HepG2 (cell line): ENCODE results near the gene POFUT2. TPM values are rescaled to one million over a fixed set of nuclear protein-coding genes. Genes with fewer than 3 reads are reported as not detected.

Experiments
- ATAC-seq: fragments of 200-7000 bp; cut with Tn5 transposase; 3 replicates; pipeline ENCODE4 v1.9.1; 2020; ENCODE audit warnings: mild to moderate bottlenecking, moderate library complexity
- BruUV-seq: library from RNA; stranded (reverse); fragments of 400-500 nt; replicated peaks from 2 replicates; lab custom pipeline; 2021; lab: Mats Ljungman, UMichigan
- CTCF ChIA-PET: fragments of 300-600 bp; formaldehyde crosslinking; extraction: SDS; loops from one replicate; lab custom pipeline; 2021; ENCODE audit warnings: low total read pairs, inconsistent platforms, low intra/inter-chr PET ratio; lab: Yijun Ruan, JAX
- POLR2A ChIA-PET: fragments of 350-600 bp; sonication (Branson Sonifier 250); formaldehyde crosslinking; loops from one replicate; lab custom pipeline; 2020; ENCODE audit warnings: antibody characterized with exemption, inconsistent platforms; lab: Yijun Ruan, JAX
- DNase-seq: peaks from one replicate; pipeline ENCODE4 v3.0.0-alpha.2; 2015; ENCODE audit warnings: low spot score
- FAIRE-seq: peaks from 3 replicates; lab custom pipeline; 2011; peaks lifted over from hg19 to GRCh38; lab: Jason Lieb, UNC
- H2AFZ ChIP-seq: one replicate; pipeline ENCODE4 v1.6.1; 2011; ENCODE audit warnings: low read length, inconsistent platforms
- H3K27ac ChIP-seq: fragments of 300-600 bp; 3 replicates; pipeline ENCODE4 v1.8.0; 2011; ENCODE audit warnings: mixed run types, mild to moderate bottlenecking, mixed read lengths, low read length, inconsistent platforms; ENCODE audit not compliant: insufficient read depth; ENCODE audit errors: extremely low read length
- H3K27me3 ChIP-seq, 2 experiments: fragments of 200-600 bp in 1 of 2; 2 replicates in 1 of 2; 3 replicates in 1 of 2; pipeline versions ENCODE4 v1.6.0 to v1.8.0; 2011; ENCODE audit warnings: low read length in 2 of 2, mild to moderate bottlenecking in 2 of 2, moderate library complexity in 2 of 2, inconsistent platforms in 1 of 2; ENCODE audit not compliant: insufficient read depth in 2 of 2, control insufficient read depth in 1 of 2
- H3K36me3 ChIP-seq, 2 experiments: fragments of 200-600 bp in 1 of 2; replicated peaks in 1 of 2; 2 replicates in 1 of 2; 3 replicates in 1 of 2; pipeline versions ENCODE4 v1.5.1 to v1.8.0; 2011; ENCODE audit warnings: low read length in 2 of 2, inconsistent platforms in 1 of 2; ENCODE audit not compliant: insufficient read depth in 2 of 2, control insufficient read depth in 1 of 2
- H3K4me1 ChIP-seq: 2 replicates; pipeline ENCODE4 v1.5.1; 2012; ENCODE audit warnings: low read length, inconsistent platforms; ENCODE audit not compliant: insufficient read depth
- H3K4me2 ChIP-seq: 2 replicates; pipeline ENCODE4 v1.6.0; 2011; ENCODE audit warnings: low read depth, low read length, inconsistent platforms
- H3K4me3 ChIP-seq, 3 experiments: fragments of 200-600 bp in 1 of 3; sonication (generic), shearing (Covaris generic) in 1 of 3; replicated peaks in 1 of 3; 2 replicates each; pipeline ENCODE4 v1.5.1; 2011 to 2016; ENCODE audit warnings: low read length in 3 of 3, inconsistent platforms in 2 of 3, low read depth in 2 of 3, mild to moderate bottlenecking in 2 of 3, control low read depth in 1 of 3, mixed read lengths in 1 of 3; ENCODE audit not compliant: insufficient read depth in 1 of 3
- H3K79me2 ChIP-seq: one replicate; pipeline ENCODE4 v1.6.1; 2011; ENCODE audit warnings: low read length, inconsistent platforms; ENCODE audit not compliant: insufficient read depth
- H3K9ac ChIP-seq: 2 replicates; pipeline ENCODE4 v1.6.0; 2011; ENCODE audit warnings: mild to moderate bottlenecking, low read depth, low read length, inconsistent platforms; ENCODE audit not compliant: insufficient read depth
- H3K9me3 ChIP-seq: 2 replicates; pipeline ENCODE4 v1.5.1; 2012; ENCODE audit warnings: mild to moderate bottlenecking, low read length
- H4K20me1 ChIP-seq: 2 replicates; pipeline ENCODE4 v1.6.0; 2011; ENCODE audit warnings: inconsistent platforms, mild to moderate bottlenecking, low read length, moderate library complexity; ENCODE audit not compliant: insufficient read depth
- CEBPB ChIP-seq: IDR thresholded peaks from 2 replicates; pipeline ENCODE4 v1.6.1; 2011; ENCODE audit warnings: low read depth, low read length, improper control_type of control experiment, borderline replicate concordance
- EP300 ChIP-seq, 3 experiments: sonication (generic) in 1 of 3; formaldehyde crosslinking in 1 of 3; IDR thresholded peaks; 2 replicates each; pipeline versions ENCODE4 v1.5.1 to v1.6.1; 2011 to 2020; ENCODE audit warnings: low read depth in 2 of 3, low read length in 2 of 3, borderline replicate concordance in 1 of 3, improper control_type of control experiment in 1 of 3, mild to moderate bottlenecking in 1 of 3, missing genetic modification reagents in 1 of 3, moderate library complexity in 1 of 3
- ESRRA ChIP-seq: sonication (generic); formaldehyde crosslinking; IDR thresholded peaks from 2 replicates; pipeline ENCODE4 v1.5.1; 2020; ENCODE audit warnings: mild to moderate bottlenecking, low read depth, missing genetic modification reagents
- HNF4A ChIP-seq: sonication (generic); formaldehyde crosslinking; IDR thresholded peaks from 2 replicates; pipeline ENCODE4 v1.4.0; 2020; ENCODE audit warnings: missing genetic modification reagents
- HNF4G ChIP-seq, 2 experiments: sonication (generic) in 1 of 2; formaldehyde crosslinking in 1 of 2; IDR thresholded peaks; 2 replicates each; pipeline versions ENCODE4 v1.4.0 to v1.6.1; 2011 to 2020; ENCODE audit warnings: borderline replicate concordance in 2 of 2, low read depth in 2 of 2, mild to moderate bottlenecking in 2 of 2, low read length in 1 of 2, missing genetic modification reagents in 1 of 2, moderate library complexity in 1 of 2
- PLRG1 ChIP-seq: fragments of 450-650 bp; conservative IDR thresholded peaks from 2 replicates; pipeline ENCODE4 v1.6.1; 2016
- RARA ChIP-seq: IDR thresholded peaks from 2 replicates; pipeline ENCODE4 v1.6.1; 2016; ENCODE audit warnings: missing genetic modification reagents, missing compliant biosample characterization
- RXRB ChIP-seq: IDR thresholded peaks from 2 replicates; pipeline ENCODE4 v1.6.1; 2016; ENCODE audit warnings: borderline replicate concordance, missing genetic modification reagents, missing compliant biosample characterization
- TCF7 ChIP-seq: sonication (generic); IDR thresholded peaks from 2 replicates; pipeline ENCODE4 v1.6.1; 2016; ENCODE audit warnings: antibody characterized with exemption, low read depth
- ZNF484 ChIP-seq: sonication (generic); formaldehyde crosslinking; IDR thresholded peaks from 2 replicates; pipeline ENCODE4 v1.5.1; 2020; ENCODE audit warnings: mild to moderate bottlenecking, low read depth, missing genetic modification reagents, borderline replicate concordance
- ZNF629 ChIP-seq: sonication (generic); formaldehyde crosslinking; conservative IDR thresholded peaks from 2 replicates; pipeline ENCODE4 v1.5.0; 2020; ENCODE audit warnings: missing genetic modification reagents
- WGBS: methylation state at CpG from one replicate; pipeline ENCODE4 v1.1.6; 2017; ENCODE audit warnings: low lambda C conversion rate; 5-methylcytosine and 5-hydroxymethylcytosine counted together
- in situ Hi-C: cut with HindIII; loops from 2 replicates; pipeline ENCODE4 v1.10.0; 2017; ENCODE audit warnings: low pct_unique_long_range_greater_than_20kb; ENCODE audit not compliant: extremely low pct_ligation_motif_present
- intact Hi-C: fragments of 100-400 bp; cut with micrococcal nuclease; formaldehyde crosslinking; loops from one replicate; pipeline ENCODE4 v1.10.0; 2022; ENCODE audit not compliant: unreplicated experiment
- polyA plus RNA-seq, 8 experiments: library from polyadenylated mRNA; depleted of rRNA in 3 of 8; stranded (reverse) in 7 of 8; unstranded in 1 of 8; fragments of >200 nt; fragmentation: Illumina TruSeq in 4 of 8; extraction: Trizol in 4 of 8; gene quantifications; 2 replicates each; pipeline versions ENCODE4 v1.2.1 to v1.2.3, GENCODE V29; 2011 to 2016; ENCODE audit warnings: low read depth in 4 of 8, missing spikeins in 1 of 8, mixed read lengths in 1 of 8; ENCODE audit not compliant: insufficient read depth in 1 of 8
- total RNA-seq, 5 experiments: library from RNA; depleted of rRNA; stranded (reverse); fragments of >200 nt; fragmentation: Illumina TruSeq; extraction: Trizol; gene quantifications; 2 replicates each; pipeline ENCODE4 v1.2.3, GENCODE V29; 2016; ENCODE audit warnings: low read depth in 1 of 5
- TF ChIP-seq, protein P1 (sequence below): IDR thresholded peaks from 2 replicates; pipeline ENCODE4 v1.6.1; 2016; ENCODE audit warnings: missing biosample characterization, missing genetic modification reagents, low read depth

Gene POFUT2
- total and polyA plus RNA-seq, 2 of the 13 experiments (the other 11 are each of a cell fraction or from before 2014, with no cell fraction given) = 22.8 to 24.0 TPM

DNA sequence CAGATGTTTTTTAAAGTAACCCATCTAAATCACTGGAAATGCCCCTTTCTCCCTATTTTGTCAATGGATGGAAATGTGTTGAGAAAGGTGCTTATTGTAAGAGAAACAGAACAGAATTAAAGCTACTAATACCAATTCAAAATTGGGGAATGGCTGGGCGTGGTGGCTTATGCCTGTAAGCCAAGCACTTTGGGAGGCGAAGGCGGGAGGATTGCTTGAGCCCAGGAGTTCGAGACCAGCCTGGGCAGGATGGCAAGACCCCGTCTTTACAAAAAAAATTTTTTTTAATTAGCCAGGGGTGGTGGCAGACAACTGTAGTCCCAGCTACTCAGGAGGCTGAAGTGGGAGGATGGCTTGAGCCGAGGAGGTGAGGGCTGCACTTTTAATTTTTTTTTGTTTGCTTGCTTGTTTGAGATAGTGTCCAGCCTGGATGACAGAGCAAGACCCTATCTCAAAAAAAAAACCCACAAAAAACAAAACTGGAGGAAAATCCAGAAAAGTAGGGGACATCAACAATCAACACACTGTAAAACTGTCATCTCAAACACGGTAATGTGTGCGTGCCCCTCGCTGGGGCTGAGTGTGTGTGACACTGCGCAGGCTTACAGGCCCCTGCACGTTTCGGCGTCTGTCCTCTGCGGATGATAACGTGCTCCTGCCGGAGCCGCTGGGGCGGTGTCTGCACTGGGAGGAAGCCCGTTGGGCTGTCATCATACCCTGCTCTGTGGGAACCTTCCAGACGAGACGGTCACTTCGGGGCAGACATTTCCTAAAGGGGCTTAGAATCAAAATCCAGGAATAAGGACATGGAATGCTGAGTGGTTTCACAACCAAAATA lies 11.6 kb upstream of the POFUT2 start (continued):
- TF ChIP-seq, protein P1, sequence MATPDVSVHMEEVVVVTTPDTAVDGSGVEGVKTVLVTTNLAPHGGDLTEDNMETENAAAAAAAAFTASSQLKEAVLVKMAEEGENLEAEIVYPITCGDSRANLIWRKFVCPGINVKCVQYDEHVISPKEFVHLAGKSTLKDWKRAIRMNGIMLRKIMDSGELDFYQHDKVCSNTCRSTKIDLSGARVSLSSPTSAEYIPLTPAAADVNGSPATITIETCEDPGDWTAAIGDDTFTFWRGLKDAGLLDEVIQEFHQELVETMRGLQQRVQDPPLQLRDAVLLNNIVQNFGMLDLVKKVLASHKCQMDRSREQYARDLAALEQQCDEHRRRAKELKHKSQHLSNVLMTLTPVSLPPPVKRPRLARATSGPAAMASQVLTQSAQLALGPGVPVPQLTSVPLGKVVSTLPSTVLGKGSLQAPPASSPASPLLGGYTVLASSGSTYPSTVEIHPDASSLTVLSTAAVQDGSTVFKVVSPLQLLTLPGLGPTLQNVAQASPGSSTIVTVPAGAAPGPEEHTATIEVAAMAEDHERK (CRISPR knock-in tag) = no peak
- TF ChIP-seq HNF4A (CRISPR knock-in tag) = no peak

GRCh38 chr21:45297869-45298268 lies 10.2 kb upstream of the POFUT2 start:
- FAIRE-seq (peak; percentile 73), DNase-seq (no peak), ATAC-seq (no peak)
- peaks cover 61% of the 10 kb centered on the region for H3K4me1 ChIP-seq
- 12% methylated on average over 4 of the region's 4 CpGs for WGBS
- intact Hi-C loops = loop anchor here (1.0 to 10.0 kb wide), 2 partner anchors 9 to 107 kb away; partner anchors contain the start of gene COL18A1
- ChIA-PET POLR2A (no interaction called here), CTCF (no interaction called here)
- H3K27ac ChIP-seq = no peak overlapping the region
- BruUV-seq = no TSS peak
- no peak overlapping the region for H3K9ac ChIP-seq
- no peak overlapping the region for H3K4me3 ChIP-seq
- no peak overlapping the region for H2AFZ ChIP-seq
- H3K4me2 ChIP-seq = 0 out of 2 replicates have a peak overlapping the region, but pooled peaks have one; percentile 26
- H4K20me1 ChIP-seq = no peaks in the 10 kb centered on the region
- no peaks in the 10 kb centered on the region; a peak in 1 of 5 replicates for H3K27me3 ChIP-seq
- TF ChIP-seq HNF4A (CRISPR knock-in tag) (peak; percentile 70), EP300 (IDR thresholded peaks at IDR 0.05; ENCODE audit: low read depth in 2 of 2, low read length in 2 of 2) (0 out of 4 replicates have a peak, but pooled peaks of 1 of the 2 experiments have one; percentile 13), EP300 (CRISPR knock-in tag; IDR thresholded peaks at IDR 0.05; ENCODE audit: borderline replicate concordance) (no peak), RXRB (CRISPR knock-in tag) (0 out of 2 replicates have a peak, but pooled peaks have one; percentile 28), ZNF484 (CRISPR knock-in tag) (no peak), ZNF629 (CRISPR knock-in tag) (0 out of 2 replicates have a peak, but pooled peaks have one; percentile 48), TCF7 (no peak), RARA (CRISPR knock-in tag) (0 out of 2 replicates have a peak, but pooled peaks have one; percentile 18), HNF4G (IDR thresholded peaks at IDR 0.05; ENCODE audit: borderline replicate concordance, low read depth, low read length) (peak; percentile 39; the same call in 1 of the 2 replicates), HNF4G (CRISPR knock-in tag; IDR thresholded peaks at IDR 0.05; ENCODE audit: borderline replicate concordance, low read depth) (no peak), PLRG1 (no peak), ESRRA (CRISPR knock-in tag) (0 out of 2 replicates have a peak, but pooled peaks have one; percentile 32), CEBPB (no peak)
- H3K9me3 ChIP-seq = no peaks in the 10 kb centered on the region
- in situ Hi-C loops = no loop called here
- H3K36me3 ChIP-seq = no peaks in the 10 kb centered on the region
- no peaks in the 10 kb centered on the region for H3K79me2 ChIP-seq
